Measurements from ENCODE around the gene RSRC1. TPM values are rescaled to one million over a fixed set of nuclear protein-coding genes. Genes with fewer than 3 reads are reported as not detected.
"Not testable (repeated sequence)": the region's sequence is repeated elsewhere in the genome, so short reads cannot be mapped to it uniquely, and the experiment has no call there.

RSRC1 gene
- total and polyA plus RNA-seq, 3 donors from 2014 or later = 12.6 to 53.3 (median 43.8) TPM

GRCh38 chr3:158314426-158315357, 204.8 kb downstream of the RSRC1 start:
- Histone ChIP-seq H3K27ac (no peak overlapping the region), H3K4me1 (no peaks in the 10 kb centered on the region), H3K9me3 (no peaks in the 10 kb centered on the region), H3K4me3 (no peak overlapping the region), H3K27me3 (no peaks in the 10 kb centered on the region), H3K36me3 (ENCODE audit: low read depth, missing control alignments) (no peaks in the 10 kb centered on the region)
- TF ChIP-seq POLR2A (IDR thresholded peaks at IDR 0.05) = no peak
- TF ChIP-seq, protein P1, sequence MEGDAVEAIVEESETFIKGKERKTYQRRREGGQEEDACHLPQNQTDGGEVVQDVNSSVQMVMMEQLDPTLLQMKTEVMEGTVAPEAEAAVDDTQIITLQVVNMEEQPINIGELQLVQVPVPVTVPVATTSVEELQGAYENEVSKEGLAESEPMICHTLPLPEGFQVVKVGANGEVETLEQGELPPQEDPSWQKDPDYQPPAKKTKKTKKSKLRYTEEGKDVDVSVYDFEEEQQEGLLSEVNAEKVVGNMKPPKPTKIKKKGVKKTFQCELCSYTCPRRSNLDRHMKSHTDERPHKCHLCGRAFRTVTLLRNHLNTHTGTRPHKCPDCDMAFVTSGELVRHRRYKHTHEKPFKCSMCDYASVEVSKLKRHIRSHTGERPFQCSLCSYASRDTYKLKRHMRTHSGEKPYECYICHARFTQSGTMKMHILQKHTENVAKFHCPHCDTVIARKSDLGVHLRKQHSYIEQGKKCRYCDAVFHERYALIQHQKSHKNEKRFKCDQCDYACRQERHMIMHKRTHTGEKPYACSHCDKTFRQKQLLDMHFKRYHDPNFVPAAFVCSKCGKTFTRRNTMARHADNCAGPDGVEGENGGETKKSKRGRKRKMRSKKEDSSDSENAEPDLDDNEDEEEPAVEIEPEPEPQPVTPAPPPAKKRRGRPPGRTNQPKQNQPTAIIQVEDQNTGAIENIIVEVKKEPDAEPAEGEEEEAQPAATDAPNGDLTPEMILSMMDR (IDR thresholded peaks at IDR 0.05) = no peak
- intact Hi-C loops (cut with DNase I; ENCODE audit: low total_unique reads) = no loop called here
- DNase-seq = no peak
- WGBS, 2 donors = 89 to 92% methylated on average over 6 of the region's 6 CpGs

DNA sequence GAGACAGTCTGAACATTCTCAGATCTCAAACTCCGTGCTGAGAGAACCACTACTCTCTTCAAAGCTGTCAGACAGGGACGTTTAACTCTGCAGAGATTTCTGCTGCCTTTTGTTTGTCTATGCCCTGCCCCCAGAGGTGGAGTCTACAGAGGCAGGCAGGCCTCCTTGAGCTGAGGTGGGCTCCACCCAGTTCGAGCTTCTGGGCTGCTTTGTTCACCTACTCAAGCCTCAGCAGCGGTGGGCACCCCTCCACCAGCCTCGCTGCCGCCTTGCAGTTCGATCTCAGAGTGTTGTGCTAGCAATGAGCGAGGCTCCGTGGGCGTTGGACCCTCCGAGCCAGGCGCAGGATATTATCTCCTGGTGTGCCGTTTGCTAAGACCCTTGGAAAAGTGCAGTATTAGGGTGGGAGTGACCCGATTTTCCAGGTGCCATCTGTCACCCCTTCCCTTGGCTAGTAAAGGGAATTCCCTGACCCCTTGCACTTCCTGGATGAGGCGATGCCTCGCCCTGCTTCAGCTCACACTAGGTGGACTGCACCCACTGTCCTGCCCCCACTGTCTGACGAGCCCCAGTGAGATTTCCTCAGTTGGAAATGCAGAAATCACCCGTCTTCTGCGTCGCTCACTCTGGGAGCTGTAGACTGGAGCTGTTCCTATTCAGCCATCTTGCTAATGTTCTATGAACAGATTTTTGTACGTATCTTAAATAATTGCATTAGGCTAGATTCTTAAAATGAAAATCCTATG, 220.0 kb downstream of the RSRC1 start:
- H3K4me1 ChIP-seq; H3K9me3 ChIP-seq; intact Hi-C loops (cut with DNase I; ENCODE audit: low total_unique reads); H3K27ac ChIP-seq; H3K36me3 ChIP-seq (ENCODE audit: low read depth, missing control alignments); H3K4me3 ChIP-seq; DNase-seq; H3K27me3 ChIP-seq: not testable (repeated sequence)
- WGBS, 2 donors = 54 to 64% methylated on average over 8 to 21 of the region's 21 CpGs

GRCh38 chr3:158330870-158331269, 221.0 kb downstream of the RSRC1 start:
- DNase-seq = no peak
- H3K4me1 ChIP-seq = no peaks in the 10 kb centered on the region
- intact Hi-C loops (cut with DNase I; ENCODE audit: low total_unique reads) = no loop called here
- WGBS, 2 donors = 85 to 89% methylated on average over 1 of the region's 1 CpG
- H3K27ac ChIP-seq = no peak overlapping the region
- TF ChIP-seq, protein P1 (IDR thresholded peaks at IDR 0.05) = no peak
- no peak for TF ChIP-seq POLR2A (IDR thresholded peaks at IDR 0.05)
- H3K9me3 ChIP-seq = no peaks in the 10 kb centered on the region
- H3K4me3 ChIP-seq = no peak overlapping the region
- H3K27me3 ChIP-seq = no peaks in the 10 kb centered on the region
- no peaks in the 10 kb centered on the region for H3K36me3 ChIP-seq (ENCODE audit: low read depth, missing control alignments)

DNA sequence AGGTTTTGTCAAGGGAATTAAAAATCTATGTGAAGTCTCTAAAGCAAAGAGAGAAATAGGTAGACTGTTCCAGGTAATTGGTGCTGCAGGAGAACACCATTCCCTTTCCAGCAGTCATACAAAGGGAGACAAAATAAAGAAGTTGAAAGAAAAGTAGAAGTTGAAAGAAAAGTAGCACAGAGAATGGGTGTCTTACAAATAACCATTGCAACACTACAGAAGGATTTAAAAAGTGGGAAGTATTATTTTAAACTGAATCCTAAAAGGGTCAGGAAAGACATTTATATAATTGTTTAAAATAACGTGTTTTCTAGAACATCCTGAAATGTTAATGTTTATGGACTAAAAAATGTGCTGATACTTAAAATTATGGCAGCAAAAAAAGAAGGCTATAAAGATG, 223.8 kb downstream of the RSRC1 start:
- TF ChIP-seq, protein P1 (IDR thresholded peaks at IDR 0.05) = no peak
- TF ChIP-seq POLR2A (IDR thresholded peaks at IDR 0.05) = no peak
- Histone ChIP-seq H3K27me3 (no peaks in the 10 kb centered on the region), H3K36me3 (ENCODE audit: low read depth, missing control alignments) (no peaks in the 10 kb centered on the region), H3K9me3 (no peaks in the 10 kb centered on the region), H3K4me1 (no peaks in the 10 kb centered on the region), H3K4me3 (no peak overlapping the region), H3K27ac (no peak overlapping the region)
- DNase-seq = no peak
- 89 to 90% methylated on average over 1 of the region's 1 CpG for WGBS, 2 donors
- intact Hi-C loops (cut with DNase I; ENCODE audit: low total_unique reads) = no loop called here

- no peak overlapping the region for H3K4me3 ChIP-seq
- WGBS, 2 donors = 80 to 87% methylated on average over 7 of the region's 7 CpGs
- no peak for DNase-seq
- no peaks in the 10 kb centered on the region for H3K9me3 ChIP-seq
- no peak for TF ChIP-seq POLR2A (IDR thresholded peaks at IDR 0.05)
- TF ChIP-seq, protein P1 (IDR thresholded peaks at IDR 0.05) = no peak
- H3K36me3 ChIP-seq (ENCODE audit: low read depth, missing control alignments) = no peaks in the 10 kb centered on the region
- no peaks in the 10 kb centered on the region for H3K4me1 ChIP-seq
- H3K27ac ChIP-seq = no peak overlapping the region
- H3K27me3 ChIP-seq = no peaks in the 10 kb centered on the region
- intact Hi-C loops (cut with DNase I; ENCODE audit: low total_unique reads) = no loop called here
These were observed 227.2 kb downstream of the RSRC1 start for GRCh38 chr3:158337110-158337509.
